Skin of body (tissue), 2 donors: ENCODE measurements around the gene FLT3LG. TPM values are rescaled to one million over a fixed set of nuclear protein-coding genes. Genes with fewer than 3 reads are reported as not detected.

Experiments used
- DNase-seq: peaks from one replicate; lab custom pipeline; 2025; lab: John Stamatoyannopoulos, UW
- total RNA-seq: library from RNA; depleted of rRNA; stranded (reverse); fragments of >200 nt; gene quantifications from one replicate; pipeline ENCODE4 v1.2.3, GENCODE V29; 2014

The FLT3LG gene
- total RNA-seq, 1 donor from 2014 or later, result 1.3 TPM

- DNase-seq, result peak; percentile 99
Measured at GRCh38 chr19:49487277-49488045, 13.4 kb downstream of the FLT3LG start, which contains the start of gene RPL13A. RPL13A (plus strand) TSS chr19:49487608; CDS start chr19:49487630, 22 bp downstream.

GRCh38 chr19:49488046-49488862 lies 14.2 kb downstream of the FLT3LG start:
- DNase-seq, result no peak

- DNase-seq, result no peak
Measured at GRCh38 chr19:49488863-49489537, 15.0 kb downstream of the FLT3LG start.

GRCh38 chr19:49489601-49490167 lies 15.7 kb downstream of the FLT3LG start:
- no peak for DNase-seq

DNA sequence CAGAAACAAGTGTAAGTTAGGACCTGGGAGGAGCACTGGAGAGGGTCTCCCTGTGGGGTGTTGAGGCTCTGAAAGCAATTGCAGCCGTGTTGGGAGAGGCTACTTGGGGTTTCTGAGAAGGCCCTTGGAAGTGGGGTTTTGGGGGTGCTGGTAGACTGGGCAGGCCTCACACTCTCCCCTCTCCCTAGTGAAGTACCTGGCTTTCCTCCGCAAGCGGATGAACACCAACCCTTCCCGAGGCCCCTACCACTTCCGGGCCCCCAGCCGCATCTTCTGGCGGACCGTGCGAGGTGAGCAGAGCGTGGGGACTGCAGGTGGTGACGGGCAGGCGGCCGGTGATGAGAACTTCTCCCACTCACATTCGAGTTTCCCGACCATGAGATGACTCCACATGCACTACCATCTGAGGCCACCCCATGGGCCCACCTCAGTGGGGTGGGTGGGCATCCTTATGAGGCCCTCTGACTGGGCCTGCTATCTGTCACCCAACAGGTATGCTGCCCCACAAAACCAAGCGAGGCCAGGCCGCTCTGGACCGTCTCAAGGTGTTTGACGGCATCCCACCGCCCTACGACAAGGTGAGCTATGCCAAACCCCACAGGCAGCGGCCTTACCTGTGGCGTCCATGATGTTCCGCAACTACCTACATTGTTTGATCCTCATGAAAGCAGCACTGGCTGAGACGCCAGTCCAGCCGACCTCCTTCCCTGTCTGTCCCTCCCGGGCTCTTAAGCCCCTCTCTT lies 16.4 kb downstream of the FLT3LG start:
- no peak for DNase-seq

DNA sequence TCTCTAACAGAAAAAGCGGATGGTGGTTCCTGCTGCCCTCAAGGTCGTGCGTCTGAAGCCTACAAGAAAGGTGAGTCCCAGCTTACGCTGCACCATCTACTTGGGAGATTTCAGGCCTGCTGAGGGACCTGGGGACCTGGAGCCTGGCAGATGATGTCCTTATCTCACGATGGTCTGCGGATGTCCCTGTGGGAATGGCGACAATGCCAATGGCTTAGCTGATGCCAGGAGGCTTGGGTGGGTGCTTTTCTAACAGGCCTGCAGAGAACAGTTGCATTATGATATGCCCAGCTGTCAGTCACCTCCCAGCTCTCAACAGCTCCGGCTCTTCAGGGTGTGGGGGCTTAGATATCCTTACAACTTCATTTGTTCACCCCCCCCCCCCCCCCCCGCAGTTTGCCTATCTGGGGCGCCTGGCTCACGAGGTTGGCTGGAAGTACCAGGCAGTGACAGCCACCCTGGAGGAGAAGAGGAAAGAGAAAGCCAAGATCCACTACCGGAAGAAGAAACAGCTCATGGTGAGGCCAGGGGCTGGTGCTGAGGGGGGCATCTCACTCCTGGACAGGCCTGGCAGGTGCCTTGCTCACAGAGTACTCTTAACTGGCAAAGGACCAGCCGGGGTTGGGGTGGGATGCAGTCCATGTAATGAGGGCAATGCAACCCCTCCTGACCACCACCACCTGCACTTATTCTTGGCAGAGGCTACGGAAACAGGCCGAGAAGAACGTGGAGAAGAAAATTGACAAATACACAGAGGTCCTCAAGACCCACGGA lies 17.2 kb downstream of the FLT3LG start:
- no peak for DNase-seq

DNA sequence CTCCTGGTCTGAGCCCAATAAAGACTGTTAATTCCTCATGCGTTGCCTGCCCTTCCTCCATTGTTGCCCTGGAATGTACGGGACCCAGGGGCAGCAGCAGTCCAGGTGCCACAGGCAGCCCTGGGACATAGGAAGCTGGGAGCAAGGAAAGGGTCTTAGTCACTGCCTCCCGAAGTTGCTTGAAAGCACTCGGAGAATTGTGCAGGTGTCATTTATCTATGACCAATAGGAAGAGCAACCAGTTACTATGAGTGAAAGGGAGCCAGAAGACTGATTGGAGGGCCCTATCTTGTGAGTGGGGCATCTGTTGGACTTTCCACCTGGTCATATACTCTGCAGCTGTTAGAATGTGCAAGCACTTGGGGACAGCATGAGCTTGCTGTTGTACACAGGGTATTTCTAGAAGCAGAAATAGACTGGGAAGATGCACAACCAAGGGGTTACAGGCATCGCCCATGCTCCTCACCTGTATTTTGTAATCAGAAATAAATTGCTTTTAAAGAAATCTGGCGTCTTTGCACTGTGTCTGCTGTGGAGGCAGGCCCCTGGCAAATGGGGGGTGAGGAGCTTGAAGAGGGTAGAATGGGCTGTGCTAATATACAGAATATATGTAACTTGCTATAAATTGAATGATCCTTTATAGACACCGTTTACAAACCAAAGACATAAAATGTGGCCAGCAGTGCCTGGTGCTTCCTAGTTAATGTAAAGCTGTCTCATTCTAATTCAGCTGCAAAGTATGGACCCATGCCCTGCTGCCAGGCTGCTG lies 18.0 kb downstream of the FLT3LG start:
- no peak for DNase-seq

DNA sequence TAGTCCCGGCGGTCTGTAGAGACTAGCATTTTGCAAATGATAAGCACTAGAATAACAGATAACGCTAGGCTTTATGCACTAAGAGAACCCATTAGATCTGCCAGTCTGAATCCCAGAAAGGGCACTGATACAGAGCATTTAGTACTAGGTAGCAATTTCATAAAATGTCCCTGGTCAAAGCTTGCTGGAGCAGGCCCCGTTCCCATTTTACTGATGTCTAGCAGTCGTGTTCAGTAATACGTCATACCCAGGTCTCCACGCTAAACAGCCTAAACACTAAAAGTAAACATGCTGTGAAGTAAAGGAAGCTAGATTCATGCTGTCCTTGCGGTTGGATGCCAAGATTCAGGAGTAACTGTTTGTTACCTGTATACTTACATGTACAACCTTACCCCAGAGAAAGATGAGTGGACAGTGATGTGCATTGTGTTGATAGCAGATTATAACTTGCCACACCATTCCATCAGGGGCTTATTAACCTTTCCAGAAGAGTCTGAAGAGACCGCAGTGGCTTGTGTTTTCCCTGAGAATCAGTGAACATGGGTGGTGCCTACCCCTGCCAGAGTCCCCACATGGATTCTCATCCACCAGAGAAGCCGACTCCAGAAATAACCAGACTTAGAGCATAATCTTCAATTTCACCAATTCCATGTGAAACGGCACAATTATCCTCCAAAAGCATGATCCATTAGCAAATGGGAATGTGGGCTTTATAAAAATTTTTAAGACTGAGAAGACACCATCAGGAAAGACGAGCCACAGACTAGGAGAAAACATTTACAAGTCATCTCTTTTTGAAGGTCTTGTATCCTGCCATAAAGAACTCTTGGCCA lies 18.8 kb downstream of the FLT3LG start:
- DNase-seq, result no peak

DNA sequence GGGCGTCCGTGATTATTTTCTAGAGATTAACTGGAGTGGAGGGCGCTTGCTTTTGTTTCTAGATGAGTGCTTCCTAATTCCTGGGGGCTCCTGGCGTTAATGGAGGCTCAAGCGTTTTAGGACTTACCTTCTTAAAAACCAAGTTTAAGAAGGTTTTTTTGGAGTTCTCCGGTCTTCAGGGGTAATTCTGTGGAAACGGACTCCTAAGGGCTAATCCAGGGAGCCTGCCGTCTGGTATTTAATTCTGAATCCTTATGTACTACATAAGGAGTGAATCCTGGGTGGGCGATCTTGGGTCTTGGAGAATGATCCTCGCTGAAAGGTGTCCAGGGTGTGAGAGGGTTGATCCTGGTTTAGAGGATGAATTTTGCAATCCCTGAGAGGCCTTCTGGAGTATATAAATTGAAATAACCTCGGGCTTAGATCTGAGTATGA lies 22.6 kb downstream of the FLT3LG start:
- DNase-seq, result no peak

- DNase-seq, result no peak
Measured at GRCh38 chr19:49497047-49497788, 23.2 kb downstream of the FLT3LG start.

DNA sequence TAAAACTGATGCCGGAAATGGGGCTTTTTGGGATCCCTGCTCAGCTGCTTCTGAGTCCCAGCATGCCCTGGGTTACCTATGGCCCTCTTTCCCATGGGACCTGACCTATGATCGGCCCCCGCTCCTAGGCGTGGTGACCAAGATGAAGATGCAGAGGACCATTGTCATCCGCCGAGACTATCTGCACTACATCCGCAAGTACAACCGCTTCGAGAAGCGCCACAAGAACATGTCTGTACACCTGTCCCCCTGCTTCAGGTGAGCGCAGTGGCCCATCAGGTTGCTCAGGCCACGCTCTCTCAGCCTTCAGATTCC lies 23.7 kb downstream of the FLT3LG start:
- no peak for DNase-seq

GRCh38 chr19:49498475-49498874 lies 24.5 kb downstream of the FLT3LG start:
- no peak for DNase-seq

GRCh38 chr19:49499030-49499670 lies 25.1 kb downstream of the FLT3LG start:
- no peak for DNase-seq

- DNase-seq, result peak; percentile 74
Measured at GRCh38 chr19:49502866-49503581, 29.0 kb downstream of the FLT3LG start.

- no peak for DNase-seq
Measured at GRCh38 chr19:49503582-49503962, 29.6 kb downstream of the FLT3LG start.

DNA sequence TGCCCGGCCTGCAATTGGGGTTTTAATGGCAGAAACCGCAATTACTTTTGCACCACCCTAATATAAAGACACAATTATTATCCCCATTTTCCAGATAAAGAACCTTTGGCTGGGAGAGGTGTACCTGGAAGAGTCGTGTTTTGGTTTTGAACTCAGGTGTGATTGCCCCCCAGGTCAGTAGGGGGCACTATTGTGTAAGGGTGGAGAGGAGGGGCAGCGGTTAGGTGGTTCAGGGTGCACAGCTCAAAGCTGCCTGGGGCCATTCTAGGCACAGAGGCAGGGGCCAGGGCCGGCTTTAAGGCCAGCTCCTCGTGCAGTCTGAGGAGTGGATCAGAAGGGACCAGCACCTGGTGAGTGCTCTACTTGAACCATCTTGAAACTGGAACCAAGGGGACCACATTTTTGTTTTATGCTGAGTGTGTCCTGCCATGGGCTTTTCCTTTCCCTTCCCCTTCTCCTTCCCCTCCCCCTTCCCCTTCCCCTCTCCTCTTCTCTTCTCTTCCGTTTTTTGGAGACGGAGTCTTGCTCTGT lies 32.6 kb downstream of the FLT3LG start:
- DNase-seq, result no peak
